ENCODE measurements around the gene ELFN1. TPM values are rescaled to one million over a fixed set of nuclear protein-coding genes. Genes with fewer than 3 reads are reported as not detected.

The ELFN1 gene
- total RNA-seq, 1 donor from 2014 or later = 2.2 TPM

GRCh38 chr7:1748076-1748838, 78.2 kb downstream of the ELFN1 start:
- Histone ChIP-seq H3K36me3 (no peaks in the 10 kb centered on the region), H3K9me3 (no peaks in the 10 kb centered on the region), H3K27me3 (no peaks in the 10 kb centered on the region)

GRCh38 chr7:1748839-1749173, 78.7 kb downstream of the ELFN1 start:
- Histone ChIP-seq H3K4me3 (no peak overlapping the region), H3K27ac (no peak overlapping the region), H3K9me3 (no peaks in the 10 kb centered on the region), H3K27me3 (no peaks in the 10 kb centered on the region), H3K4me1 (no peaks in the 10 kb centered on the region), H3K36me3 (no peaks in the 10 kb centered on the region)
- intact Hi-C loops (cut with DNase I) = no loop called here
- no peak for DNase-seq (ENCODE audit: extremely low spot score in 2 of 2)
- no peak for TF ChIP-seq CTCF (IDR thresholded peaks at IDR 0.05)
- TF ChIP-seq POLR2A (IDR thresholded peaks at IDR 0.05) = no peak
- no peak for TF ChIP-seq POLR2AphosphoS5 (IDR thresholded peaks at IDR 0.05; ENCODE audit: insufficient read depth in 1 of 2, low read depth in 1 of 2)

More at GRCh38 chr7:1748076-1748838, 78.2 kb downstream of the ELFN1 start:
- Histone ChIP-seq H3K4me3 (no peak overlapping the region), H3K27ac (no peak overlapping the region), H3K4me1 (no peaks in the 10 kb centered on the region)
- no peak for DNase-seq (ENCODE audit: extremely low spot score in 2 of 2)
- TF ChIP-seq CTCF (IDR thresholded peaks at IDR 0.05) (no peak), POLR2AphosphoS5 (IDR thresholded peaks at IDR 0.05; ENCODE audit: insufficient read depth in 1 of 2, low read depth in 1 of 2) (no peak), POLR2A (IDR thresholded peaks at IDR 0.05) (no peak)
- intact Hi-C loops (cut with DNase I) = no loop called here

- no peaks in the 10 kb centered on the region for H3K36me3 ChIP-seq
- no peak for DNase-seq (ENCODE audit: extremely low spot score in 2 of 2)
- no peaks in the 10 kb centered on the region for H3K9me3 ChIP-seq
- H3K4me1 ChIP-seq = no peaks in the 10 kb centered on the region
- intact Hi-C loops (cut with DNase I) = no loop called here
- H3K27me3 ChIP-seq = no peaks in the 10 kb centered on the region
- TF ChIP-seq POLR2A (IDR thresholded peaks at IDR 0.05) (no peak), POLR2AphosphoS5 (IDR thresholded peaks at IDR 0.05; ENCODE audit: insufficient read depth in 1 of 2, low read depth in 1 of 2) (no peak), CTCF (IDR thresholded peaks at IDR 0.05) (no peak)
- no peak overlapping the region for H3K27ac ChIP-seq
- H3K4me3 ChIP-seq = no peak overlapping the region
Observed at GRCh38 chr7:1749351-1749863, 79.3 kb downstream of the ELFN1 start.

- intact Hi-C loops (cut with DNase I) = no loop called here
- no peak for DNase-seq (ENCODE audit: extremely low spot score in 2 of 2)
- Histone ChIP-seq H3K4me3 (no peak overlapping the region), H3K4me1 (no peaks in the 10 kb centered on the region), H3K9me3 (no peaks in the 10 kb centered on the region), H3K27me3 (no peaks in the 10 kb centered on the region), H3K36me3 (no peaks in the 10 kb centered on the region), H3K27ac (no peak overlapping the region)
- no peak for TF ChIP-seq POLR2AphosphoS5 (IDR thresholded peaks at IDR 0.05; ENCODE audit: insufficient read depth in 1 of 2, low read depth in 1 of 2)
- no peak for TF ChIP-seq CTCF (IDR thresholded peaks at IDR 0.05)
- no peak for TF ChIP-seq POLR2A (IDR thresholded peaks at IDR 0.05)
Observed at GRCh38 chr7:1749864-1750466, 79.9 kb downstream of the ELFN1 start.

GRCh38 chr7:1750541-1751021, 80.5 kb downstream of the ELFN1 start:
- intact Hi-C loops (cut with DNase I) = no loop called here
- H3K4me1 ChIP-seq = no peaks in the 10 kb centered on the region
- H3K27ac ChIP-seq = no peak overlapping the region
- no peak for DNase-seq (ENCODE audit: extremely low spot score in 2 of 2)
- no peaks in the 10 kb centered on the region for H3K36me3 ChIP-seq
- H3K4me3 ChIP-seq = no peak overlapping the region
- TF ChIP-seq CTCF (IDR thresholded peaks at IDR 0.05) (no peak), POLR2A (IDR thresholded peaks at IDR 0.05) (no peak), POLR2AphosphoS5 (IDR thresholded peaks at IDR 0.05; ENCODE audit: insufficient read depth in 1 of 2, low read depth in 1 of 2) (no peak)
- no peaks in the 10 kb centered on the region for H3K27me3 ChIP-seq
- no peaks in the 10 kb centered on the region for H3K9me3 ChIP-seq
